ENCODE data around the gene TEX101.

TEX101 gene

GRCh38 chr19:43467276-43467675, 52.6 kb downstream of the TEX101 start:
- POLR2A ChIA-PET, result interaction anchor here (0.6 kb wide), 1 partner anchor 62 kb away, joined by 3 read pairs; no protein-coding TSS in a partner anchor
- TF ChIP-seq, protein P1, sequence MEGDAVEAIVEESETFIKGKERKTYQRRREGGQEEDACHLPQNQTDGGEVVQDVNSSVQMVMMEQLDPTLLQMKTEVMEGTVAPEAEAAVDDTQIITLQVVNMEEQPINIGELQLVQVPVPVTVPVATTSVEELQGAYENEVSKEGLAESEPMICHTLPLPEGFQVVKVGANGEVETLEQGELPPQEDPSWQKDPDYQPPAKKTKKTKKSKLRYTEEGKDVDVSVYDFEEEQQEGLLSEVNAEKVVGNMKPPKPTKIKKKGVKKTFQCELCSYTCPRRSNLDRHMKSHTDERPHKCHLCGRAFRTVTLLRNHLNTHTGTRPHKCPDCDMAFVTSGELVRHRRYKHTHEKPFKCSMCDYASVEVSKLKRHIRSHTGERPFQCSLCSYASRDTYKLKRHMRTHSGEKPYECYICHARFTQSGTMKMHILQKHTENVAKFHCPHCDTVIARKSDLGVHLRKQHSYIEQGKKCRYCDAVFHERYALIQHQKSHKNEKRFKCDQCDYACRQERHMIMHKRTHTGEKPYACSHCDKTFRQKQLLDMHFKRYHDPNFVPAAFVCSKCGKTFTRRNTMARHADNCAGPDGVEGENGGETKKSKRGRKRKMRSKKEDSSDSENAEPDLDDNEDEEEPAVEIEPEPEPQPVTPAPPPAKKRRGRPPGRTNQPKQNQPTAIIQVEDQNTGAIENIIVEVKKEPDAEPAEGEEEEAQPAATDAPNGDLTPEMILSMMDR (IDR thresholded peaks at IDR 0.05; ENCODE audit: insufficient read depth, low read length, missing control alignments), result no peak
- CTCF ChIA-PET, result interaction anchor here (2.4 to 6.9 kb wide), 2 partner anchors 20 to 52 kb away, joined by 7 to 62 read pairs; no protein-coding TSS in a partner anchor
- H3K4me3 ChIP-seq (ENCODE audit: low read depth, low read length), result no peak overlapping the region
- DNase-seq (ENCODE audit: low read depth, low spot score), result no peak

GRCh38 chr19:43467730-43468129, 53.0 kb downstream of the TEX101 start:
- POLR2A ChIA-PET, result interaction anchor here (0.6 kb wide), 1 partner anchor 62 kb away, joined by 3 read pairs; no protein-coding TSS in a partner anchor
- CTCF ChIA-PET, result interaction anchor here (2.4 to 6.9 kb wide), 2 partner anchors 21 to 52 kb away, joined by 7 to 62 read pairs; no protein-coding TSS in a partner anchor
- DNase-seq (ENCODE audit: low read depth, low spot score), result no peak
- H3K4me3 ChIP-seq (ENCODE audit: low read depth, low read length), result no peak overlapping the region
- TF ChIP-seq, protein P1 (IDR thresholded peaks at IDR 0.05; ENCODE audit: insufficient read depth, low read length, missing control alignments), result no peak
